GM12801 (cell line): ENCODE measurements around the gene CCDC9.

Experiments used
- CTCF ChIP-seq: IDR thresholded peaks from one replicate; pipeline ENCODE4 v1.5.1; 2011; ENCODE audit warnings: control low read depth; ENCODE audit not compliant: insufficient read length; ENCODE audit errors: extremely low read depth

Gene CCDC9

GRCh38 chr19:47255879-47256692 is at the start of gene CCDC9:
CCDC9 (plus strand) TSS chr19:47256525; CDS start chr19:47258401, 1,876 bp downstream.
- TF ChIP-seq CTCF, result no peak

GRCh38 chr19:47209319-47210179 is 46.8 kb upstream of the CCDC9 start:
- no peak for TF ChIP-seq CTCF

- no peak for TF ChIP-seq CTCF
Observed at GRCh38 chr19:47210180-47210490, 46.2 kb upstream of the CCDC9 start.

- peak; percentile 1 for TF ChIP-seq CTCF
Observed at GRCh38 chr19:47210689-47211316, 45.5 kb upstream of the CCDC9 start.

GRCh38 chr19:47215581-47215980 is 40.7 kb upstream of the CCDC9 start:
- no peak for TF ChIP-seq CTCF

GRCh38 chr19:47221080-47221841 is 35.1 kb upstream of the CCDC9 start:
- TF ChIP-seq CTCF, result no peak
